Karpas-422 (cell line): ENCODE results near the gene RAB40B. TPM values are rescaled to one million over a fixed set of nuclear protein-coding genes. Genes with fewer than 3 reads are reported as not detected.

ENCODE experiments used
- DNase-seq: peaks from one replicate; pipeline ENCODE4 v3.0.0-alpha.2; 2015
- H2AFZ ChIP-seq: fragments of 200-600 bp; sonication (generic); 2 replicates; pipeline ENCODE4 v1.6.1; 2014; ENCODE audit warnings: antibody characterized with exemption, low read length, mixed read lengths
- H3K27ac ChIP-seq: fragments of 200-600 bp; sonication (generic); 2 replicates; pipeline ENCODE4 v1.5.1; 2014; ENCODE audit warnings: mild to moderate bottlenecking, low read length, moderate library complexity
- H3K27me3 ChIP-seq: fragments of 200-600 bp; sonication (generic); 2 replicates; pipeline ENCODE4 v1.6.1; 2014; ENCODE audit warnings: low read length, mixed read lengths
- H3K36me3 ChIP-seq: fragments of 200-600 bp; sonication (generic); 2 replicates; pipeline ENCODE4 v1.6.1; 2014; ENCODE audit warnings: low read length, mixed read lengths; ENCODE audit not compliant: insufficient read depth
- H3K4me1 ChIP-seq: fragments of 200-600 bp; sonication (generic); 2 replicates; pipeline ENCODE4 v1.6.1; 2014; ENCODE audit warnings: mild to moderate bottlenecking, low read length, mixed read lengths
- H3K4me2 ChIP-seq: fragments of 200-600 bp; sonication (generic); 2 replicates; pipeline ENCODE4 v1.6.1; 2014; ENCODE audit warnings: low read length, low read depth, mild to moderate bottlenecking; ENCODE audit not compliant: poor library complexity, severe bottlenecking
- H3K4me3 ChIP-seq: fragments of 200-600 bp; sonication (generic); 2 replicates; pipeline ENCODE4 v1.5.1; 2014; ENCODE audit warnings: mild to moderate bottlenecking, antibody characterized with exemption, low read length, mixed read lengths
- H3K79me2 ChIP-seq: fragments of 200-600 bp; sonication (generic); 2 replicates; pipeline ENCODE4 v1.6.1; 2014; ENCODE audit warnings: mild to moderate bottlenecking, low read length, mixed read lengths
- H3K9ac ChIP-seq: fragments of 200-600 bp; sonication (generic); 2 replicates; pipeline ENCODE4 v1.6.0; 2014; ENCODE audit warnings: low read length
- H3K9me2 ChIP-seq: fragments of 200-600 bp; sonication (generic), shearing (Covaris generic); replicated peaks from 2 replicates; pipeline ENCODE4 v1.6.0; 2014; ENCODE audit warnings: mild to moderate bottlenecking, low read length, moderate library complexity; ENCODE audit not compliant: insufficient read depth
- H3K9me3 ChIP-seq: fragments of 300-700, 200-600 bp; sonication (generic); 2 replicates; pipeline ENCODE4 v1.6.1; 2014; ENCODE audit warnings: low read length, mixed read lengths
- H4K20me1 ChIP-seq: fragments of 200-600 bp; sonication (generic); 2 replicates; pipeline ENCODE4 v1.6.1; 2014; ENCODE audit warnings: mild to moderate bottlenecking, antibody characterized with exemption, low read length, low read depth; ENCODE audit not compliant: insufficient read depth
- total RNA-seq: library from RNA; depleted of rRNA; stranded (reverse); fragments of >200 nt; shearing (Covaris generic); gene quantifications from 2 replicates; pipeline ENCODE4 v1.2.3, GENCODE V29; 2014; ENCODE audit warnings: low replicate concordance

RAB40B gene
- total RNA-seq, 1 experiment from 2014 or later: 1.7 TPM

GRCh38 chr17:82696916-82697807 lies 1.3 kb downstream of the RAB40B start:
- Histone ChIP-seq H3K27me3 (no peaks in the 10 kb centered on the region), H3K4me1 (no peaks in the 10 kb centered on the region), H3K4me3 (no peak overlapping the region), H3K9me2 (no peaks in the 10 kb centered on the region), H3K79me2 (no peaks in the 10 kb centered on the region), H3K9ac (no peak overlapping the region), H3K4me2 (no peak overlapping the region), H3K9me3 (peaks cover 3% of the 10 kb centered on the region; the same call in 1 of the 2 replicates), H4K20me1 (no peaks in the 10 kb centered on the region), H3K36me3 (no peaks in the 10 kb centered on the region; the same call in 1 of the 2 replicates), H3K27ac (no peak overlapping the region), H2AFZ (no peak overlapping the region)
- no peak for DNase-seq

GRCh38 chr17:82696259-82696658 lies 2.2 kb downstream of the RAB40B start:
- Histone ChIP-seq H3K4me3 (no peak overlapping the region), H2AFZ (no peak overlapping the region), H3K4me1 (no peaks in the 10 kb centered on the region), H3K27ac (no peak overlapping the region), H3K4me2 (no peak overlapping the region), H3K36me3 (no peaks in the 10 kb centered on the region; the same call in 1 of the 2 replicates), H3K9me2 (no peaks in the 10 kb centered on the region), H3K79me2 (no peaks in the 10 kb centered on the region), H4K20me1 (no peaks in the 10 kb centered on the region), H3K9me3 (peaks cover 3% of the 10 kb centered on the region; the same call in 1 of the 2 replicates), H3K27me3 (no peaks in the 10 kb centered on the region), H3K9ac (no peak overlapping the region)
- DNase-seq: no peak

- Histone ChIP-seq H3K79me2 (no peaks in the 10 kb centered on the region), H3K9ac (no peak overlapping the region), H3K4me1 (no peaks in the 10 kb centered on the region), H3K9me3 (peaks cover 3% of the 10 kb centered on the region; the same call in 1 of the 2 replicates), H2AFZ (no peak overlapping the region), H3K4me2 (no peak overlapping the region), H3K36me3 (no peaks in the 10 kb centered on the region; the same call in 1 of the 2 replicates), H3K27me3 (no peaks in the 10 kb centered on the region), H3K4me3 (no peak overlapping the region), H3K9me2 (no peaks in the 10 kb centered on the region), H3K27ac (no peak overlapping the region), H4K20me1 (no peaks in the 10 kb centered on the region)
- no peak for DNase-seq
These were observed 3.9 kb downstream of the RAB40B start for GRCh38 chr17:82694647-82695046.

DNA sequence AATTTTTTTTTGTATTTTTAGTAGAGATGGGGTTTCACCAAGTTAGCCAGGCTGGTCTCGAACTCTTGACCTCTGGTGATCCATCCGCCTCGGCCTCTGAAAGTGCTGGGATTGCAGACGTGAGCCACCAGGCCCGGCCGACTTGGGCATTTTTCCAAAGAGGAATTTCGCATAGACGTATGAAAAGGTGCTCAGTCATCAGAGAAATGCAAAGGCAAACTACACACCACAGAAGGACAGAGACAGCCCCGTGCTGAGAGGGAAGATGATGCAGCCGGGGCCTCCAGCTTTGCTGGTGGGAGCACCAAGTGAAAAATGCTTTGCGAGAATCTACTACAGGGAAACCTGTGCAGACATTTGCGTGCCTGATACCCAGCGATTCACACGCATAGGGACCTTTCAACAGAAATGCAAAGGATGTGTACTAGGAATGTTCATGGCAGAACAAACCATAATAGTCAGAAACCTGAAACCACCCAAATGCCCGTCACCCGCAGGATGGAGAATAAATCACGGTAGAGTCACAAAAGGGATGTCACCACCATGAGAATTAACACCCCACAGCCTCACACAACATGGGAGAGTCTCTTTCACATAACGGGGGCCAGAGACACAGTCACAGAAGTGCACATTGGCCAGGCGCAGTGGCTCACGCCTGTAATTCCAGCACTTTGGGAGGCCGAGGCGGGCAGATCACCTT lies 5.2 kb downstream of the RAB40B start:
- no peaks in the 10 kb centered on the region for H3K9me2 ChIP-seq
- H3K9me3 ChIP-seq: peaks cover 3% of the 10 kb centered on the region; the same call in 1 of the 2 replicates
- no peaks in the 10 kb centered on the region for H4K20me1 ChIP-seq
- no peak overlapping the region for H3K4me2 ChIP-seq
- no peaks in the 10 kb centered on the region for H3K4me1 ChIP-seq
- no peak overlapping the region for H2AFZ ChIP-seq
- no peak for DNase-seq
- no peaks in the 10 kb centered on the region for H3K79me2 ChIP-seq
- no peak overlapping the region for H3K9ac ChIP-seq
- no peaks in the 10 kb centered on the region; the same call in 1 of the 2 replicates for H3K36me3 ChIP-seq
- no peak overlapping the region for H3K27ac ChIP-seq
- H3K4me3 ChIP-seq: no peak overlapping the region
- no peaks in the 10 kb centered on the region for H3K27me3 ChIP-seq

DNA sequence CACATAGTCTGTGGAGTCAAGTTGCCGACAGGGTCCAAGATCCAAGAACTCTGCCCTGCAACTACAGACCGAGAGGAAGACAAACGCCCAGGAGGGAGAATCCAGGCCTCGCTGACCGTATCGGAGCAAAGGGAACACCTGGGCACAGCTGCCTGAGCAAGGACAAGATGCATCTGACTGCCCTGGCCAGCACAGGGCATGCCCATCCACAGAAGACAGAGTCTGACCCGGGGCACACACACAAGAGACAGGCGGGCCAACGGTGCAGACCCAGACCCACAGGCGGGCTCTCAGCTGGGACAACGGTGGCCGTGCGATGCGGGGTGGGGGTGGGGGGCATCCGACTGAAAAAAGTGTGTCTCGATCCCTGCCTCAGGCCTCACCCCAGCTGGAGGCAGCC lies 6.2 kb downstream of the RAB40B start:
- Histone ChIP-seq H3K4me1 (no peaks in the 10 kb centered on the region), H3K27ac (no peak overlapping the region), H3K9me3 (peaks cover 3% of the 10 kb centered on the region; the same call in 1 of the 2 replicates), H2AFZ (no peak overlapping the region), H3K27me3 (no peaks in the 10 kb centered on the region), H3K9me2 (no peaks in the 10 kb centered on the region), H3K4me3 (no peak overlapping the region), H4K20me1 (no peaks in the 10 kb centered on the region), H3K36me3 (no peaks in the 10 kb centered on the region; the same call in 1 of the 2 replicates), H3K9ac (no peak overlapping the region), H3K4me2 (no peak overlapping the region), H3K79me2 (no peaks in the 10 kb centered on the region)
- DNase-seq: no peak

- H3K79me2 ChIP-seq: no peaks in the 10 kb centered on the region
- H3K4me2 ChIP-seq: no peak overlapping the region
- DNase-seq: no peak
- peaks cover 3% of the 10 kb centered on the region; the same call in 1 of the 2 replicates for H3K9me3 ChIP-seq
- H3K27ac ChIP-seq: no peak overlapping the region
- no peak overlapping the region for H3K4me3 ChIP-seq
- H3K9me2 ChIP-seq: no peaks in the 10 kb centered on the region
- H4K20me1 ChIP-seq: no peaks in the 10 kb centered on the region
- no peaks in the 10 kb centered on the region for H3K4me1 ChIP-seq
- H3K27me3 ChIP-seq: no peaks in the 10 kb centered on the region
- no peaks in the 10 kb centered on the region; the same call in 1 of the 2 replicates for H3K36me3 ChIP-seq
- H2AFZ ChIP-seq: no peak overlapping the region
- H3K9ac ChIP-seq: no peak overlapping the region
These were observed 6.8 kb downstream of the RAB40B start for GRCh38 chr17:82691714-82692113.

DNA sequence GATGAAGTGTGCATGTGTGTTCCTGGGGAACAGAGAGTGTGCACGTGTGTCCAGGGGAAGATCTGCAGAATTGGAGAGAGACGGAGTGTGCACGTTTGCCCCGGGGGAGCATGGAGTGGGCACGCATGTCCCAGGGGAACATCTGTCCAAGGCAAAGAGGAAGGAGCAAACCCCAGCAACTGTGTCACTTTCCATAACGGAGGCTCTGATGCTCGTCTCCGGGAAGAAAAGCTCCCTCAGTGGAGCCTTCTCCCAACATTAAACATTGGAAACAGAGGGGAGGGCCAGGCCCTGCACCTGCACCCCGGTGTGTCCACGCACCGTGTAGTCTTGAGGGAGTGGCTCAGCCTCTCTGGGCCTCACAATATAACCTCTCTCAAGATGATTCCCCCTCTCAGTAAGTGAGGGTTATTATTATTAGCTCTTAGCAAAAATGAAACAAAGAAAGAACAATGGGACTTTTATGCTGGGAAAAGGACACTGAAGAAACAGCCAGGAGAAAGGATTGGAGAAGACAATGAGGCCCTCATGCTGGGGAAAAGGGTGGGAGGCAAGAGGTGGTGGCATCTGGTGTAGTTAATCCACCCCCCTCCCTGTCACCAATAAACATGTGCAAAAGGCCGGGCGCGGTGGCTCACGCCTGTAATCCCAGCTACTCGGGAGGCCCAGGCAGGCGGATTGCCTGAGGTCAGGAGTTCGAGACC lies 7.6 kb downstream of the RAB40B start:
- Histone ChIP-seq H3K36me3 (no peaks in the 10 kb centered on the region; the same call in 1 of the 2 replicates), H3K27ac (no peak overlapping the region), H3K27me3 (no peaks in the 10 kb centered on the region), H3K4me3 (no peak overlapping the region), H3K4me2 (no peak overlapping the region), H3K9me2 (no peaks in the 10 kb centered on the region), H3K9ac (no peak overlapping the region), H3K9me3 (peaks cover 3% of the 10 kb centered on the region; the same call in 1 of the 2 replicates), H2AFZ (no peak overlapping the region), H4K20me1 (no peaks in the 10 kb centered on the region), H3K79me2 (no peaks in the 10 kb centered on the region), H3K4me1 (no peaks in the 10 kb centered on the region)
- no peak for DNase-seq
